H9 (cell line): Measurements from ENCODE around the gene AS3MT. TPM values are rescaled to one million over a fixed set of nuclear protein-coding genes. Genes with fewer than 3 reads are reported as not detected.

ENCODE experiments used
- DNase-seq: peaks from one replicate; pipeline ENCODE4 v3.0.0-alpha.2; 2017
- H2AFZ ChIP-seq: one replicate; pipeline ENCODE4 v1.6.1; 2013; ENCODE audit warnings: mild to moderate bottlenecking, low read length, control low read depth, moderate library complexity
- H2AK5ac ChIP-seq: 2 replicates; pipeline ENCODE4 v1.6.1; 2013; ENCODE audit warnings: low read length, control low read depth, mixed read lengths; ENCODE audit not compliant: insufficient read length
- H2BK120ac ChIP-seq: one replicate; pipeline ENCODE4 v1.6.1; 2013; ENCODE audit warnings: low read depth, mild to moderate bottlenecking, low read length, control low read depth, inconsistent platforms; ENCODE audit not compliant: poor library complexity, severe bottlenecking
- H2BK12ac ChIP-seq: 2 replicates; pipeline ENCODE4 v1.6.1; 2013; ENCODE audit warnings: low read length, control low read depth, mixed read lengths, low read depth; ENCODE audit not compliant: insufficient read length
- H2BK15ac ChIP-seq: 2 replicates; pipeline ENCODE4 v1.6.1; 2013; ENCODE audit warnings: low read depth, low read length, control low read depth
- H2BK20ac ChIP-seq: one replicate; pipeline ENCODE4 v1.6.1; 2013; ENCODE audit warnings: low read depth, mild to moderate bottlenecking, low read length, control low read depth, inconsistent platforms; ENCODE audit not compliant: poor library complexity, severe bottlenecking
- H2BK5ac ChIP-seq: 2 replicates; pipeline ENCODE4 v1.6.1; 2013; ENCODE audit warnings: low read length, control low read depth, mixed read lengths; ENCODE audit not compliant: insufficient read length
- H3K14ac ChIP-seq: 2 replicates; pipeline ENCODE4 v1.6.1; 2013; ENCODE audit warnings: low read length, control low read depth; ENCODE audit not compliant: insufficient read depth
- H3K18ac ChIP-seq: 2 replicates; pipeline ENCODE4 v1.6.1; 2013; ENCODE audit warnings: low read depth, mild to moderate bottlenecking, mixed read lengths, low read length, control low read depth; ENCODE audit not compliant: insufficient read length
- H3K23ac ChIP-seq: 2 replicates; pipeline ENCODE4 v1.6.1; 2013; ENCODE audit warnings: low read length, control low read depth, mixed read lengths, low read depth; ENCODE audit not compliant: insufficient read length
- H3K23me2 ChIP-seq: 2 replicates; pipeline ENCODE4 v1.6.1; 2013; ENCODE audit warnings: low read depth, mild to moderate bottlenecking, mixed read lengths, low read length, control low read depth; ENCODE audit not compliant: insufficient read length, poor library complexity, severe bottlenecking
- H3K27ac ChIP-seq: 2 replicates; pipeline ENCODE4 v1.5.1; 2013; ENCODE audit warnings: low read length, control low read depth, mixed read lengths, low read depth; ENCODE audit not compliant: insufficient read length
- H3K27me3 ChIP-seq: 2 replicates; pipeline ENCODE4 v1.6.1; 2013; ENCODE audit warnings: low read length, control low read depth, inconsistent platforms; ENCODE audit not compliant: insufficient read depth
- H3K4ac ChIP-seq: 2 replicates; pipeline ENCODE4 v1.6.1; 2013; ENCODE audit warnings: low read depth, mild to moderate bottlenecking, control low read depth, inconsistent platforms, low read length, moderate library complexity
- H3K4me1 ChIP-seq: 2 replicates; pipeline ENCODE4 v1.6.1; 2013; ENCODE audit warnings: low read length, control low read depth, inconsistent platforms; ENCODE audit not compliant: insufficient read depth
- H3K4me2 ChIP-seq: 2 replicates; pipeline ENCODE4 v1.6.1; 2013; ENCODE audit warnings: low read length, control low read depth, mixed read lengths; ENCODE audit not compliant: insufficient read length, insufficient read depth
- H3K56ac ChIP-seq: 2 replicates; pipeline ENCODE4 v1.6.1; 2013; ENCODE audit warnings: low read depth, mild to moderate bottlenecking, mixed read lengths, low read length, control low read depth; ENCODE audit not compliant: insufficient read length
- H3K79me1 ChIP-seq: 2 replicates; pipeline ENCODE4 v1.6.1; 2013; ENCODE audit warnings: low read depth, mild to moderate bottlenecking, moderate library complexity, low read length, control low read depth, inconsistent platforms; ENCODE audit not compliant: insufficient read depth, poor library complexity, severe bottlenecking
- H3K79me2 ChIP-seq: 2 replicates; pipeline ENCODE4 v1.6.1; 2013; ENCODE audit warnings: low read length, control low read depth, inconsistent platforms; ENCODE audit not compliant: insufficient read depth
- H3K9ac ChIP-seq: 2 replicates; pipeline ENCODE4 v1.6.1; 2013; ENCODE audit warnings: low read length, control low read depth, mixed read lengths; ENCODE audit not compliant: insufficient read length; ENCODE audit errors: extremely low read depth
- H3K9me3 ChIP-seq: one replicate; pipeline ENCODE4 v1.6.1; 2013; ENCODE audit warnings: low read depth, low read length, inconsistent platforms; ENCODE audit not compliant: control insufficient read depth
- H3T11ph ChIP-seq: one replicate; pipeline ENCODE4 v1.6.1; 2013; ENCODE audit warnings: mild to moderate bottlenecking, low read length, control low read depth, inconsistent platforms
- H4K20me1 ChIP-seq: one replicate; pipeline ENCODE4 v1.6.1; 2013; ENCODE audit not compliant: control insufficient read depth, insufficient read length, insufficient read depth
- H4K5ac ChIP-seq: 2 replicates; pipeline ENCODE4 v1.6.1; 2013; ENCODE audit warnings: low read depth, mild to moderate bottlenecking, mixed read lengths, low read length, control low read depth; ENCODE audit not compliant: insufficient read length
- H4K8ac ChIP-seq: replicated peaks from 2 replicates; pipeline ENCODE4 v1.6.1; 2013; ENCODE audit warnings: low read length, control low read depth, mixed read lengths, low read depth; ENCODE audit not compliant: insufficient read length
- H4K91ac ChIP-seq: 2 replicates; pipeline ENCODE4 v1.6.1; 2013; ENCODE audit warnings: low read depth, mild to moderate bottlenecking, moderate library complexity, mixed read lengths, low read length, control low read depth; ENCODE audit not compliant: insufficient read length
- H3K27ac Mint-ChIP-seq, 3 experiments: 2 replicates in 2 of 3; 3 replicates in 1 of 3; pipeline ENCODE4 v1.8.0; 2020 to 2021; ENCODE audit warnings: mixed read lengths in 3 of 3, mild to moderate bottlenecking in 1 of 3, moderate library complexity in 1 of 3
- H3K27me3 Mint-ChIP-seq: 2 replicates; pipeline ENCODE4 v1.8.0; 2021; ENCODE audit warnings: low read depth, mild to moderate bottlenecking, moderate library complexity, mixed read lengths
- H3K36me3 Mint-ChIP-seq, 3 experiments: 2 replicates in 2 of 3; 3 replicates in 1 of 3; pipeline ENCODE4 v1.8.0; 2020 to 2021; ENCODE audit warnings: low read depth in 3 of 3, mixed read lengths in 3 of 3; ENCODE audit not compliant: insufficient read depth in 1 of 3
- H3K4me1 Mint-ChIP-seq, 2 experiments: 2 replicates each; pipeline ENCODE4 v1.8.0; 2020; ENCODE audit warnings: mixed read lengths in 2 of 2
- H3K4me3 Mint-ChIP-seq, 2 experiments: 2 replicates in 1 of 2; 3 replicates in 1 of 2; pipeline ENCODE4 v1.8.0; 2020 to 2021; ENCODE audit warnings: mild to moderate bottlenecking in 2 of 2, mixed read lengths in 2 of 2, moderate library complexity in 1 of 2
- H3K9me3 Mint-ChIP-seq, 2 experiments: 2 replicates in 1 of 2; 3 replicates in 1 of 2; pipeline ENCODE4 v1.8.0; 2020; ENCODE audit warnings: mild to moderate bottlenecking in 2 of 2, mixed read lengths in 2 of 2, moderate library complexity in 1 of 2
- WGBS: extraction: QIAGEN DNeasy Blood & Tissue Kit; methylation state at CpG from one replicate; pipeline ENCODE4 v1.1.7; 2013; ENCODE audit warnings: missing lambda C conversion rate, low lambda C conversion rate, mixed read lengths; ENCODE audit not compliant: insufficient read length; ENCODE audit errors: extremely low coverage; 5-methylcytosine and 5-hydroxymethylcytosine counted together
- total RNA-seq: library from RNA; stranded (reverse); gene quantifications from 2 replicates; pipeline ENCODE4 v1.2.1, GENCODE V29; 2021
- TF ChIP-seq, protein P1 (sequence below): fragments of 200-600 bp; sonication (generic); conservative IDR thresholded peaks from 3 replicates; pipeline ENCODE4 v1.8.0; 2021; ENCODE audit warnings: antibody characterized with exemption, mild to moderate bottlenecking

AS3MT gene
- total RNA-seq, 1 experiment from 2014 or later: 16.4 TPM

DNA sequence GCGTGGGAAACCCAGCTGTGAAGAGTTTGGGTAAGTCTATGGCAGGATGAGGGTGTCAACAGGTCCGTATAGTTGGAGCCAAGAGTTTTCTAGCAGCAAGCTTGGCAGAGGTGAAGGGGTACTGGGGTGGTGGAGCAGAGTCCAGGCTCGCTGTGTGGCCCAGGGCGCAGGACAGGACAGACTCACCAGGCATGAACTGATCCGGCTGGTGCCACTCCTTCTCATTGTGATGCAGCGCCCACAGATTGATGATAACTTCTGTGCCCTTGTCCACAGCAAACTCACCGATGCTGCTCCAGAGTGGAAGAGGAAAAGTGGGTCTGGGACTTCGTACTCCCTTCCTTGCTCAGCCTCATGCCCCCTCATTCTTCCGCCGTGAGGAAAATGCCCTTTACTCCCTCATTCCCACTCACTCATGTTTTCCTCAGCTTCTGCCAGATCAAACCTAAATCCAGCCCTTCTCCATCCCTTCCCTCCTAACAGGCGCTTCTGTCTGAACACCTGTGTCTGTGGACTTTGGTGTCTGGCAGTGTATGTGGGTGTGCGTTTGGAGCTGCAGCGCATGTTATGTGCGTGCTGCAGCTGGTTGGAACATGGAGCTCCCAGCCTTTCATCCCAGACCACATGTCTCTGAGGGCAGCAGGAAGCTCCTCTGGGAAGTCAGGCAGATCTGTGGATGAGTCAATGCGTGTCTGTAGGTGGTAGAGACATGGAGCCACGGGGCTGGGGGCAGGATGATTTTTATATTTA, 37.8 kb upstream of the AS3MT start:
- H3K9me3 Mint-ChIP-seq: no peaks in the 10 kb centered on the region
- no peak overlapping the region for H3K4me2 ChIP-seq
- no peak overlapping the region for H3K27ac ChIP-seq
- H3K56ac ChIP-seq: no peak overlapping the region
- no peak for DNase-seq
- no peak overlapping the region for H2BK120ac ChIP-seq
- H2AFZ ChIP-seq: no peak overlapping the region
- no peaks in the 10 kb centered on the region for H3K36me3 Mint-ChIP-seq
- no peak overlapping the region for H2BK5ac ChIP-seq
- H3K27ac Mint-ChIP-seq: peak overlapping the region in 2 of 3 experiments; percentile 16 to 34; a peak in 2 of 7 replicates
- no CpG with 5 or more reads among the region's 16 CpGs for WGBS
- H3K79me2 ChIP-seq: no peaks in the 10 kb centered on the region
- TF ChIP-seq, protein P1, sequence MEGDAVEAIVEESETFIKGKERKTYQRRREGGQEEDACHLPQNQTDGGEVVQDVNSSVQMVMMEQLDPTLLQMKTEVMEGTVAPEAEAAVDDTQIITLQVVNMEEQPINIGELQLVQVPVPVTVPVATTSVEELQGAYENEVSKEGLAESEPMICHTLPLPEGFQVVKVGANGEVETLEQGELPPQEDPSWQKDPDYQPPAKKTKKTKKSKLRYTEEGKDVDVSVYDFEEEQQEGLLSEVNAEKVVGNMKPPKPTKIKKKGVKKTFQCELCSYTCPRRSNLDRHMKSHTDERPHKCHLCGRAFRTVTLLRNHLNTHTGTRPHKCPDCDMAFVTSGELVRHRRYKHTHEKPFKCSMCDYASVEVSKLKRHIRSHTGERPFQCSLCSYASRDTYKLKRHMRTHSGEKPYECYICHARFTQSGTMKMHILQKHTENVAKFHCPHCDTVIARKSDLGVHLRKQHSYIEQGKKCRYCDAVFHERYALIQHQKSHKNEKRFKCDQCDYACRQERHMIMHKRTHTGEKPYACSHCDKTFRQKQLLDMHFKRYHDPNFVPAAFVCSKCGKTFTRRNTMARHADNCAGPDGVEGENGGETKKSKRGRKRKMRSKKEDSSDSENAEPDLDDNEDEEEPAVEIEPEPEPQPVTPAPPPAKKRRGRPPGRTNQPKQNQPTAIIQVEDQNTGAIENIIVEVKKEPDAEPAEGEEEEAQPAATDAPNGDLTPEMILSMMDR: no peak
- no peaks in the 10 kb centered on the region for H3K79me1 ChIP-seq
- H3K23ac ChIP-seq: no peak overlapping the region
- no peak overlapping the region for H2BK15ac ChIP-seq
- H4K91ac ChIP-seq: no peak overlapping the region
- no peak overlapping the region for H4K8ac ChIP-seq
- no peaks in the 10 kb centered on the region for H3K27me3 Mint-ChIP-seq
- H3K4me3 Mint-ChIP-seq: no peak overlapping the region
- no peak overlapping the region for H2BK20ac ChIP-seq
- no peaks in the 10 kb centered on the region for H3K9me3 ChIP-seq
- H2BK12ac ChIP-seq: no peak overlapping the region
- no peak overlapping the region for H3K4ac ChIP-seq
- H2AK5ac ChIP-seq: no peak overlapping the region
- no peak overlapping the region for H3K14ac ChIP-seq
- H3K4me1 ChIP-seq: no peaks in the 10 kb centered on the region
- no peak overlapping the region for H3K9ac ChIP-seq
- no peak overlapping the region for H4K5ac ChIP-seq
- H3K27me3 ChIP-seq: no peaks in the 10 kb centered on the region
- no peaks in the 10 kb centered on the region for H3K23me2 ChIP-seq
- H3T11ph ChIP-seq: no peak overlapping the region
- H3K4me1 Mint-ChIP-seq: peaks cover 5 to 8% of the 10 kb centered on the region in 2 experiments; a peak in 2 of 4 replicates
- H3K18ac ChIP-seq: no peak overlapping the region
- no peaks in the 10 kb centered on the region for H4K20me1 ChIP-seq
